Liver (tissue), 9 donors: ENCODE data around the gene BRS3. TPM values are rescaled to one million over a fixed set of nuclear protein-coding genes. Genes with fewer than 3 reads are reported as not detected.

ENCODE experiments used
- DNase-seq: peaks from one replicate; pipeline ENCODE4 v3.0.0-alpha.2; 2017; ENCODE audit warnings: low spot score
- H3K27ac ChIP-seq, 2 donors: one replicate each; pipeline ENCODE4 v1.7.0; 2013; ENCODE audit warnings: inconsistent platforms in 2 of 2, low read length in 2 of 2, control low read depth in 1 of 2, low read depth in 1 of 2, mild to moderate bottlenecking in 1 of 2
- H3K27me3 ChIP-seq, 4 donors: one replicate each; pipeline versions ENCODE4 v1.6.1 to v1.7.0; 2013; ENCODE audit warnings: low read length in 3 of 4, inconsistent platforms in 1 of 4, mild to moderate bottlenecking in 1 of 4, moderate library complexity in 1 of 4; ENCODE audit not compliant: control insufficient read depth in 4 of 4, insufficient read depth in 4 of 4
- H3K36me3 ChIP-seq, 4 donors: one replicate each; pipeline versions ENCODE4 v1.6.1 to v1.7.0; 2013; ENCODE audit warnings: low read length in 3 of 4, mild to moderate bottlenecking in 3 of 4, low read depth in 1 of 4, moderate library complexity in 1 of 4; ENCODE audit not compliant: control insufficient read depth in 4 of 4, insufficient read depth in 3 of 4
- H3K4me1 ChIP-seq, 4 donors: one replicate each; pipeline versions ENCODE4 v1.6.1 to v1.7.0; 2013; ENCODE audit warnings: low read length in 3 of 4, mild to moderate bottlenecking in 3 of 4, moderate library complexity in 1 of 4; ENCODE audit not compliant: control insufficient read depth in 4 of 4, insufficient read depth in 4 of 4
- H3K4me3 ChIP-seq, 3 donors: one replicate each; pipeline versions ENCODE4 v1.6.1 to v1.7.0; 2013; ENCODE audit warnings: low read length in 3 of 3, control low read depth in 1 of 3, low read depth in 1 of 3, mild to moderate bottlenecking in 1 of 3
- H3K9ac ChIP-seq, 2 donors: one replicate each; pipeline ENCODE4 v1.7.0; 2013; ENCODE audit warnings: low read length in 2 of 2, mild to moderate bottlenecking in 2 of 2, moderate library complexity in 2 of 2, control low read depth in 1 of 2, low read depth in 1 of 2
- H3K9me3 ChIP-seq, 4 donors: one replicate each; pipeline versions ENCODE4 v1.6.1 to v1.7.0; 2013; ENCODE audit warnings: low read length in 3 of 4; ENCODE audit not compliant: control insufficient read depth in 4 of 4
- ATF3 ChIP-seq: IDR thresholded peaks from 2 replicates; pipeline ENCODE4 v1.6.1; 2016; ENCODE audit warnings: antibody characterized with exemption
- CTCF ChIP-seq: fragments of 150-350 bp; IDR thresholded peaks from 2 replicates; pipeline ENCODE4 v1.5.1; 2017; ENCODE audit warnings: improper control_type of control experiment, low read depth, low read length; ENCODE audit not compliant: missing input control
- EGR1 ChIP-seq, 2 donors: IDR thresholded peaks; 2 replicates each; pipeline ENCODE4 v1.6.1; 2016 to 2018; ENCODE audit warnings: antibody characterized with exemption in 2 of 2, low read depth in 2 of 2
- FOXA1 ChIP-seq: IDR thresholded peaks from 2 replicates; pipeline ENCODE4 v1.6.1; 2016; ENCODE audit warnings: antibody characterized with exemption
- FOXA2 ChIP-seq: IDR thresholded peaks from 2 replicates; pipeline ENCODE4 v1.6.1; 2016; ENCODE audit warnings: antibody characterized with exemption
- GABPA ChIP-seq, 2 donors: IDR thresholded peaks in 1 of 2; conservative IDR thresholded peaks in 1 of 2; 2 replicates each; pipeline ENCODE4 v1.6.1; 2016; ENCODE audit warnings: antibody characterized with exemption in 2 of 2, mild to moderate bottlenecking in 1 of 2, moderate library complexity in 1 of 2
- HNF4A ChIP-seq, 2 donors: conservative IDR thresholded peaks; 2 replicates each; pipeline ENCODE4 v1.6.1; 2016; ENCODE audit warnings: antibody characterized with exemption in 2 of 2, mild to moderate bottlenecking in 2 of 2
- HNF4G ChIP-seq: IDR thresholded peaks from 2 replicates; pipeline ENCODE4 v1.6.1; 2016; ENCODE audit warnings: antibody characterized with exemption
- JUND ChIP-seq, 2 donors: IDR thresholded peaks; 2 replicates each; pipeline ENCODE4 v1.6.1; 2016; ENCODE audit warnings: antibody characterized with exemption in 2 of 2
- MAX ChIP-seq: IDR thresholded peaks from 2 replicates; pipeline ENCODE4 v1.6.1; 2016; ENCODE audit warnings: antibody characterized with exemption
- RAD21 ChIP-seq, 2 donors: IDR thresholded peaks; 2 replicates each; pipeline ENCODE4 v1.6.1; 2016; ENCODE audit warnings: antibody characterized with exemption in 2 of 2, mild to moderate bottlenecking in 2 of 2
- REST ChIP-seq: IDR thresholded peaks from 2 replicates; pipeline ENCODE4 v1.6.1; 2016; ENCODE audit warnings: antibody characterized with exemption, mild to moderate bottlenecking
- RXRA ChIP-seq, 2 donors: IDR thresholded peaks; 2 replicates each; pipeline ENCODE4 v1.6.1; 2017 to 2018; ENCODE audit warnings: antibody characterized with exemption in 2 of 2, mild to moderate bottlenecking in 1 of 2
- SP1 ChIP-seq: IDR thresholded peaks from 2 replicates; pipeline ENCODE4 v1.6.1; 2018; ENCODE audit warnings: antibody characterized with exemption, mild to moderate bottlenecking
- YY1 ChIP-seq: IDR thresholded peaks from 2 replicates; pipeline ENCODE4 v1.6.1; 2016; ENCODE audit warnings: antibody characterized with exemption, mild to moderate bottlenecking
- ZBTB33 ChIP-seq: IDR thresholded peaks from 2 replicates; pipeline ENCODE4 v1.6.1; 2016; ENCODE audit warnings: antibody characterized with exemption
- WGBS: extraction: QIAGEN DNeasy Blood & Tissue Kit; methylation state at CpG from one replicate; pipeline ENCODE4 v1.1.7; 2013; 5-methylcytosine and 5-hydroxymethylcytosine counted together
- polyA plus RNA-seq, 2 donors: library from polyadenylated mRNA; stranded (reverse) in 1 of 2; unstranded in 1 of 2; fragments of 200-250 nt in 1 of 2; fragments of >200 nt in 1 of 2; fragmentation: Nextera tagmentation in 1 of 2; extraction: Ambion mirVana in 1 of 2; gene quantifications; one replicate each; pipeline versions ENCODE4 v1.2.1 to v1.2.3, GENCODE V29; 2013 to 2015
- total RNA-seq, 2 donors: library from RNA; depleted of rRNA; stranded (reverse); fragments of >200 nt; gene quantifications; one replicate each; pipeline ENCODE4 v1.2.3, GENCODE V29; 2014
- donor health status: healthy.
- donor health status: healthy.
- donor health status: healthy.
- donor health status: healthy.
- donor health status: healthy.

The BRS3 gene
- total and polyA plus RNA-seq, 4 donors, result not detected

- Histone ChIP-seq H3K27me3 (no peaks in the 10 kb centered on the region), H3K27ac (no peak overlapping the region), H3K36me3 (no peaks in the 10 kb centered on the region), H3K4me1 (no peaks in the 10 kb centered on the region), H3K9ac (no peak overlapping the region), H3K9me3 (no peaks in the 10 kb centered on the region), H3K4me3 (no peak overlapping the region)
- no peak for DNase-seq
- no peak for TF ChIP-seq YY1
- TF ChIP-seq JUND (IDR thresholded peaks at IDR 0.05), result no peak
- TF ChIP-seq RAD21 (IDR thresholded peaks at IDR 0.05), result no peak
- TF ChIP-seq GABPA (IDR thresholded peaks at IDR 0.05 in 1 of 2, conservative IDR thresholded peaks at IDR 0.05 in 1 of 2), result no peak
- no peak for TF ChIP-seq MAX
- TF ChIP-seq RXRA (IDR thresholded peaks at IDR 0.05), result no peak
- TF ChIP-seq FOXA1, result no peak
- no peak for TF ChIP-seq HNF4A (conservative IDR thresholded peaks at IDR 0.05)
- TF ChIP-seq FOXA2, result no peak
- TF ChIP-seq EGR1 (IDR thresholded peaks at IDR 0.05; ENCODE audit: low read depth in 2 of 2), result no peak
- TF ChIP-seq CTCF, result no peak
- WGBS, result 81% methylated on average over 2 of the region's 2 CpGs
Measured at GRCh38 chrX:136447308-136447707, 40.4 kb upstream of the BRS3 start.

GRCh38 chrX:136447968-136448367, 39.8 kb upstream of the BRS3 start:
- no peak for DNase-seq
- Histone ChIP-seq H3K27me3 (no peaks in the 10 kb centered on the region), H3K4me3 (no peak overlapping the region), H3K9ac (no peak overlapping the region), H3K27ac (no peak overlapping the region), H3K4me1 (no peaks in the 10 kb centered on the region), H3K36me3 (no peaks in the 10 kb centered on the region), H3K9me3 (no peaks in the 10 kb centered on the region)
- TF ChIP-seq FOXA1, result no peak
- no peak for TF ChIP-seq ATF3
- TF ChIP-seq FOXA2, result no peak
- no peak for TF ChIP-seq HNF4G
- TF ChIP-seq RXRA (IDR thresholded peaks at IDR 0.05), result no peak
- TF ChIP-seq EGR1 (IDR thresholded peaks at IDR 0.05; ENCODE audit: low read depth in 2 of 2), result no peak
- TF ChIP-seq CTCF, result no peak
- TF ChIP-seq RAD21 (IDR thresholded peaks at IDR 0.05), result no peak
- no peak for TF ChIP-seq SP1
- TF ChIP-seq YY1, result no peak
- no peak for TF ChIP-seq ZBTB33
- TF ChIP-seq GABPA (IDR thresholded peaks at IDR 0.05 in 1 of 2, conservative IDR thresholded peaks at IDR 0.05 in 1 of 2), result no peak
- TF ChIP-seq REST, result no peak
- no peak for TF ChIP-seq MAX
- no peak for TF ChIP-seq HNF4A (conservative IDR thresholded peaks at IDR 0.05)
